Measurements from ENCODE around the gene TMEM151B.
"Not testable (repeated sequence)": the region's sequence is repeated elsewhere in the genome, so short reads cannot be mapped to it uniquely, and the experiment has no call there.

The TMEM151B gene

GRCh38 chr6:44228433-44228832 is 41.8 kb upstream of the TMEM151B start:
- TF ChIP-seq, protein P1, sequence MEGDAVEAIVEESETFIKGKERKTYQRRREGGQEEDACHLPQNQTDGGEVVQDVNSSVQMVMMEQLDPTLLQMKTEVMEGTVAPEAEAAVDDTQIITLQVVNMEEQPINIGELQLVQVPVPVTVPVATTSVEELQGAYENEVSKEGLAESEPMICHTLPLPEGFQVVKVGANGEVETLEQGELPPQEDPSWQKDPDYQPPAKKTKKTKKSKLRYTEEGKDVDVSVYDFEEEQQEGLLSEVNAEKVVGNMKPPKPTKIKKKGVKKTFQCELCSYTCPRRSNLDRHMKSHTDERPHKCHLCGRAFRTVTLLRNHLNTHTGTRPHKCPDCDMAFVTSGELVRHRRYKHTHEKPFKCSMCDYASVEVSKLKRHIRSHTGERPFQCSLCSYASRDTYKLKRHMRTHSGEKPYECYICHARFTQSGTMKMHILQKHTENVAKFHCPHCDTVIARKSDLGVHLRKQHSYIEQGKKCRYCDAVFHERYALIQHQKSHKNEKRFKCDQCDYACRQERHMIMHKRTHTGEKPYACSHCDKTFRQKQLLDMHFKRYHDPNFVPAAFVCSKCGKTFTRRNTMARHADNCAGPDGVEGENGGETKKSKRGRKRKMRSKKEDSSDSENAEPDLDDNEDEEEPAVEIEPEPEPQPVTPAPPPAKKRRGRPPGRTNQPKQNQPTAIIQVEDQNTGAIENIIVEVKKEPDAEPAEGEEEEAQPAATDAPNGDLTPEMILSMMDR (IDR thresholded peaks at IDR 0.05; ENCODE audit: control insufficient read depth, extremely low read depth, insufficient read depth), result no peak
- no peak for DNase-seq (ENCODE audit: low read depth)
- no peak overlapping the region for H3K4me3 ChIP-seq (ENCODE audit: low read depth, low read length)

GRCh38 chr6:44228836-44229235 is 41.4 kb upstream of the TMEM151B start:
- H3K4me3 ChIP-seq (ENCODE audit: low read depth, low read length), result no peak overlapping the region
- DNase-seq (ENCODE audit: low read depth), result no peak
- TF ChIP-seq, protein P1 (IDR thresholded peaks at IDR 0.05; ENCODE audit: control insufficient read depth, extremely low read depth, insufficient read depth), result no peak

GRCh38 chr6:44229376-44230033 is 40.7 kb upstream of the TMEM151B start:
- H3K4me3 ChIP-seq (ENCODE audit: low read depth, low read length), result no peak overlapping the region
- TF ChIP-seq, protein P1 (IDR thresholded peaks at IDR 0.05; ENCODE audit: control insufficient read depth, extremely low read depth, insufficient read depth), result no peak
- no peak for DNase-seq (ENCODE audit: low read depth)

DNA sequence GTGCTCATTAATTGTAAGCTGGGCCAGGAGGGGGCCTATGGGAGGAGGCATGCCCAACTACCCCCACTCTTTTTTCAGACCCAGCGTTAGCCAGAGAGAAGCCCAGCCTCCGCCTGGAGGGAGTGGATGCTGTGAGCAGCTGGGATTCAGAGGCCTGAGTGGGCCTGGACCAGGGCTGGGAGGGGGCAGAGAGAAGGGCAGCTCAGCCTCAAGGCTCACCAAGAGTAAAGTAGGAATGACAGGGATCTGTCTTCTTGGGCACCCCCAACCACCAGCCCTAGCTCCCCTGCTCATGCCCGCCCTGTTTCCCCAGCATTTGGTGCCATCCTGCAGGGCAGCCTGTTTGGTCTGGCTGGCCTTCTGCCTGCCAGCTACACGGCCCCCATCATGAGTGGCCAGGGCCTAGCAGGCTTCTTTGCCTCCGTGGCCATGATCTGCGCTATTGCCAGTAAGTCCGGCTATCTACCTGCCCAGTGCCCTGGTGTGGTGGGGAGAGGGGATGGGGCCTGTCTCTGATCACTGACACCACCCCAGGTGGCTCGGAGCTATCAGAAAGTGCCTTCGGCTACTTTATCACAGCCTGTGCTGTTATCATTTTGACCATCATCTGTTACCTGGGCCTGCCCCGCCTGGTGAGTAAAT is 40.1 kb upstream of the TMEM151B start:
- DNase-seq (ENCODE audit: low read depth), result no peak
- no peak overlapping the region for H3K4me3 ChIP-seq (ENCODE audit: low read depth, low read length)
- TF ChIP-seq, protein P1 (IDR thresholded peaks at IDR 0.05; ENCODE audit: control insufficient read depth, extremely low read depth, insufficient read depth), result no peak

GRCh38 chr6:44231426-44231825 is 38.8 kb upstream of the TMEM151B start:
- DNase-seq (ENCODE audit: low read depth); H3K4me3 ChIP-seq (ENCODE audit: low read depth, low read length): not testable (repeated sequence)

DNA sequence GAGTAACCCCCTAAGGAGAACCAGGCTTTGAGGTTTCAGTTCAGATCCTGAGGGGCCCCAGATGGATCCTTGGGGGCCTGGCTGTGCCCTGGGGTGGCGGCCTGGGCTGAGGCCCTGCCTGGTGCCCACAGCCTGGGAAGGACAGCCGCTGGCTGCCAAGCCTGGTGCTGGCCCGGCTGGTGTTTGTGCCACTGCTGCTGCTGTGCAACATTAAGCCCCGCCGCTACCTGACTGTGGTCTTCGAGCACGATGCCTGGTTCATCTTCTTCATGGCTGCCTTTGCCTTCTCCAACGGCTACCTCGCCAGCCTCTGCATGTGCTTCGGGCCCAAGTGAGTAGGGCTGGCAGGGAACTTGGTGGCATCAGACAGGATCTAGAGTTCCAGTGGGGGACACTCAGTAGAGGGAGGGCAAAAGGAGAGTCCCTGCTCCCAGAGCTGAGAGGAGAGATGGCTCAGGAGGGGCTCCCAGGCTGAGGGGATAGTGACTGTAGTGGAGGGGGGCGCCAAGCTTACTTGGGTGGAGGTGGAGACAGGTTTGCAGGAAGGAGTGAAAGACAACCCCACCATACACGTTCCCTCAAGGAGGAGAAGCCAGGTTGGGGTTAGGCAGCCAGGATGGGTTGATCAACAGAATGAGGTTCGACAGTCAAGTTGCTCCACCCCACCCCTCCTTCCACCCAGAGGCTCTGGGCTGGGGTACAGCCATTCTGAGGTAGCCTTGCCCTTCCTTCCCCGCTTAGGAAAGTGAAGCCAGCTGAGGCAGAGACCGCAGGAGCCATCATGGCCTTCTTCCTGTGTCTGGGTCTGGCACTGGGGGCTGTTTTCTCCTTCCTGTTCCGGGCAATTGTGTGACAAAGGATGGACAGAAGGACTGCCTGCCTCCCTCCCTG is 37.3 kb upstream of the TMEM151B start:
- TF ChIP-seq, protein P1 (IDR thresholded peaks at IDR 0.05; ENCODE audit: control insufficient read depth, extremely low read depth, insufficient read depth), result no peak
- DNase-seq (ENCODE audit: low read depth), result no peak
- H3K4me3 ChIP-seq (ENCODE audit: low read depth, low read length), result no peak overlapping the region

DNA sequence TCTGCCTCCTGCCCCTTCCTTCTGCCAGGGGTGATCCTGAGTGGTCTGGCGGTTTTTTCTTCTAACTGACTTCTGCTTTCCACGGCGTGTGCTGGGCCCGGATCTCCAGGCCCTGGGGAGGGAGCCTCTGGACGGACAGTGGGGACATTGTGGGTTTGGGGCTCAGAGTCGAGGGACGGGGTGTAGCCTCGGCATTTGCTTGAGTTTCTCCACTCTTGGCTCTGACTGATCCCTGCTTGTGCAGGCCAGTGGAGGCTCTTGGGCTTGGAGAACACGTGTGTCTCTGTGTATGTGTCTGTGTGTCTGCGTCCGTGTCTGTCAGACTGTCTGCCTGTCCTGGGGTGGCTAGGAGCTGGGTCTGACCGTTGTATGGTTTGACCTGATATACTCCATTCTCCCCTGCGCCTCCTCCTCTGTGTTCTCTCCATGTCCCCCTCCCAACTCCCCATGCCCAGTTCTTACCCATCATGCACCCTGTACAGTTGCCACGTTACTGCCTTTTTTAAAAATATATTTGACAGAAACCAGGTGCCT is 36.6 kb upstream of the TMEM151B start:
- TF ChIP-seq, protein P1 (IDR thresholded peaks at IDR 0.05; ENCODE audit: control insufficient read depth, extremely low read depth, insufficient read depth), result no peak
- DNase-seq (ENCODE audit: low read depth), result no peak
- H3K4me3 ChIP-seq (ENCODE audit: low read depth, low read length), result no peak overlapping the region

Measured in LNCaP clone FGC (cell line).